ENCODE data around the gene OR7G2.
"Not testable (repeated sequence)": the region's sequence is repeated elsewhere in the genome, so short reads cannot be mapped to it uniquely, and the experiment has no call there.

OR7G2 gene

GRCh38 chr19:9071720-9072119 is 35.6 kb downstream of the OR7G2 start:
- DNase-seq = not testable (repeated sequence)

GRCh38 chr19:9070066-9070465 is 37.2 kb downstream of the OR7G2 start:
- no peak for DNase-seq

GRCh38 chr19:9065457-9066014 is 41.7 kb downstream of the OR7G2 start:
- DNase-seq = no peak

DNA sequence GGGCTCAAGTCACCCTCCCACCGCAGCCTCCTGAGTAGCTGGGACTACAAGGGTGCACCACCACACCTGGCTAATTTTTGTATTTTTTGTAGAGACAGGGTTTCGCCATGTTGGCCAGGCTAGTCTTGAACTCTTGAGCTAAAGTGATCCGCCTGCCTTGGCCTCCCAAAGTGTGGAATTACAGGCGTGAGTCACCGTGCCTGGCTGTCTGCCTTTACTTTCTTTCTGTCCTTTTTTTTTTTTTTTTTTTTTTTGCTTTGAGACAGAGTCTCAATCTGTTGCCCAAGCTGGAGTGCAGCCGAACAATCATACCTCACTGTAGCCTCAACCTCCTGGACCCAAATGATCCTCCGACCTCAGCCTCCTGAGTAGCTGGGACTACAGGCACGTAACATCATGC is 45.4 kb downstream of the OR7G2 start:
- DNase-seq = no peak

- DNase-seq = no peak
Observed at GRCh38 chr19:9060564-9061340, 46.5 kb downstream of the OR7G2 start.

DNA sequence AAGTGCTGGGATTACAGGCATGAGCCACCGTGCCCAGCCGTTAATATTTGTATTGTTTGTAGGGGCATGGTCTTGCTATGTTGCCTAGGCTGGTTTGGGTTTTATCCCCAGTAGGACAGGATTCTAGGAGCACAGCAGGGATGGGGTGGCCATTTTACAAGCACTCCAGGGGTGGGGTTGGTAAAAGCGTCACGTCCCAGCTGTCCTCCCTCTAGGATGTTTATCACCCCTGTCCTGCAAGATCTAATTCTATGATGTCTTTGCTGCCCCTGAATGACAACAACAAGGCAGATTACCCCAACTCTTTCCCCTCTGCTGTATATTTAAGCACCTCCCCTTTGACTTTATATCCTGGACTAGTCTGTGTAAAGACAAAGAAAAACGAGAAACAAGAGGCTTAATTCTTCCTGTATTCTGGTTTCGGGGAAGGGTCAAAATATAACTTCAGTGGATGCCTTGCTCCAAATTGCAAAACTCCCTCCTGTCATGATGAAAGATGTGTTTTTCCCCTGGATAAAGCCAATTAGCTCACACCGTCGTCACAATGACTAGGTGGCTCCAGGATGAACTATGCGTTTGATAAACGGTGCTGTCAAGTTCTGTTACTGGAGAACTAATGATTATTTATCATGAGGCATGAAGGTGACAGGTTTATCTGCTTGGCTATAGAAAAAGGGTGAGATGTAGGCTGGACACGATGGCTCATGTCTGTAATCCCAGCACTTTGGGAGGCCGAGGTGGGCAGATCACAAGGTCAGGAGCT is 48.2 kb downstream of the OR7G2 start:
- no peak for DNase-seq

DNA sequence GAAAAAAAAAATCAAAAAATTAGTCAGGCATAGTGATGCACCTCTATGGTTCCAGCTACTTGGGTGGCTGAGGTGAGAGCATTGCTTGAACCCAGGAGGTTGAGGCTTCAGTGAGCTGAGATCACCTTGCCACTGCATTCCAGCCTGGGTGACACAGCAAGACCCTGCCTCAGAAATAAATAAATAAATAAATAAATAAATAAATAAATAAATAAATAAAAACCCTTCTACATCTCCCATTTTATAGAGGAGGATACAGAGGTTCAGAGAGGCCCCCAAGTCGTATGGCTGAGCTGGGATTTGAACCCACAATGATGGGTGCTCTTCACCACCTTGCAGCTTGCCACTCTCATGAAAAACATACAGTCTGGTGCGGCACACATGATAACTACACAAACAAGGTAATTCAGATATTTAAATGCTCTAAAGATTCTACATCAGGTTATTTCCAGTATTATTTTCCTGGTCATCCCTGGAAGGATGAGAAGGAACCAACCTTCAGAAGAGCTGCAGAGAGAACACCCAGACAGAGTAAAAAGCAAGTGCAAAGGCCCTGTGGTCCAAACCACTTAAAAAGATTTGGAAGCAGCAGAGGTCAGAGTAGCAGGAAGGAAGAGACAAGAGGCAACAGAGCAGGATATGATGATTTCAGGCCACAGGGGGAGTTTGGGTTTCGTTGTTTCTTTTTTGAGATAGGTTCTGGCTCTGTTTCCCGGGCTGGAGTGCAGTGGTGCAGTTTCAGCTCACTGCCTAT is 49.6 kb downstream of the OR7G2 start:
- no peak for DNase-seq

DNA sequence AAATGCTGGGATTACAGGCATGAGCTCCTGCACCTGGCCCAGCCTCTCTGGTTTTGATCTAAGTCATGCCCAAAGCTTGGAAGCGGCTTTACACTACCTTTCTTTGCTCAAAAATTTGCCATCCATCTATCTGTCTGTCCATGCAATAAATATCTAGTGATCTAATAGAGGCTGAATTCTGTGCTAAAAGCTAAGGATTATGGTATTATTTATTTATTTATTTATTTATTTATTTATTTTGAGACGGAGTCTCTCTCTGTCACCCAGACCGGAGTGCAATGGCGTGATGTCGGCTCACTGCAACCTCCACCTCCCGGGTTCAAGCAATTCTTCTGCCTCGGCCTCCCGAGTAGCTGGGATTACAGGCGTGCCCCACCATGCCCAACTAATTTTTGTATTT is 51.1 kb downstream of the OR7G2 start:
- not testable (repeated sequence) for DNase-seq

DNA sequence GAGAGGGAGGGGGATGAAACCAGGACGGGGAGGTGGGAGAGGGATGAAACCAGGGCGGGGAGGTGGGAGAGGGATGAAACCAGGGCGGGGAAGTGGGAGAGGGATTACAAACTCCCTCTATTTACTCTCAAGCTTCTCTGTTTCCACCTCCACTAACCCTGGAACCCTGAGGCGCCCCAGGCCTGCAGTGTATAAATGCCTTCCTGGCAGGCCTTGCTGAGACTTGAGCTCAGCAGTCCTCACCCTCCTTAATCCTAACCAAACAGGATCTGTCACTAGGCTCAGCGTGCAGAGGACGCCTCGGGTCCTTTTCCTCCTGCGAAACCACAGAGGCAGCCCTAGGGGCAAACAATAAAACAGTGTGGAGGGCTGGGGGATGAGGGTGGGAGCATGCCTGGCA is 52.5 kb downstream of the OR7G2 start:
- no peak for DNase-seq

DNA sequence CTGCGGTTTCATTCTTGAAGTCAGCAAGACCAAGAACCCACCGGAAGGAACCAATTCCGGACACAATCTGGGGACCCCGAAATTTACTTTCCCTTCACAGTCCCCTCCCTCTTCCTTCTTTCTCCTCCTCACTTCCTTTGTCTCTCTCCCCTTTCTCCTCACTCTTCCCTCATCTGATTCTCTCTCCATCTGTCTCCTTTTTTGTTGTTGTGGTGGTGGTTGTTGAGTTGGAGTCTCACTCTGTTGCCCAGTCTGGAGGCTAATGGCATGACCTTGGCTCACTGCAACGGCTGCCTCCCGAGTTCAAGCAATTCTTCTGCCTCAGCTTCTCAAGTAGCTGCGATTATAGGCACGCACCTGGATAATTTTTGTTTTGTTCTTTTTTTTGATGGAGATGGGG is 53.1 kb downstream of the OR7G2 start:
- DNase-seq = no peak

DNA sequence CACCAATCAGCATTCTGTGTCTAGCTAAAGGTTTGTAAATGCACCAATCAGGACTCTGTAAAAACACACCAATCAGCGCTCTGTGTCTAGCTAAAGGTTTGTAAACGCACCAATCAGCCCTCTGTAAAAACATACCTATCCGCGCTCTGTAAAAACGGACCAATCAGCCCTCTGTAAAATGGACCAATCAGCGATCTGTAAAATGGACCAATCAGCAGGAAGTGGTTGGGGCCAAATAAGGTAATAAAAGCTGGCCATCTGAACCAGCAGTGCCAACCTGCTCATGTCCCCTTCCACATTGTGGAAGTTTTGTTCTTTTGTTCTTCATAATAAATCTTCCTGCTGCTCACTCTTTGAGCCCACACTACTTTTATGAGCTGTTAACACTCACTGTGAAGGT is 53.6 kb downstream of the OR7G2 start:
- not testable (repeated sequence) for DNase-seq

GRCh38 chr19:9052894-9053293 is 54.4 kb downstream of the OR7G2 start:
- DNase-seq = no peak
